HG03064 (cell line): ENCODE data around the gene C1QTNF12.

ENCODE experiments used
- ATAC-seq: cut with Tn5 transposase; IDR thresholded peaks from one replicate; pipeline ENCODE4 v1.9.1; 2021; ENCODE audit warnings: low read depth; ENCODE audit not compliant: unreplicated experiment

Gene C1QTNF12

DNA sequence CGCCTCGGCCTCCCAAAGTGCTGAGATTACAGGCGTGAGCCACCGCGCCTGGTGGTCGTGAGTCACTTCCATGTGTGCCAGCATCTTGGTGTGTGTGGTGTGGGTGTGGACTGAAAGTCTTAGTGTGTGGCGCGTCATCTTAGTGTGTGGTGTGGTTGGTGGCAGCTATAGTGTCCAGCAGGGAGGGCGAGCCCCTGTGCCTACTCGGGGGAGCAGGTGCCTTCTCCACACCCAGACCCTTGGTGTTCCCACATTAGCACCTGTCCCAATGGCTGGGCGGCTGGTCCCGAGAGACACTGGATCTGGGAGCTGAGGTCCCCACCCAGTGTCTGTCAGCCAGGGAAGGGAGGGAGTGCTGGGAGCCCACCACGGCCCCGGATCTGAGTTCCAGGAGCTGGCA is 36.5 kb upstream of the C1QTNF12 start:
- no peak for ATAC-seq

DNA sequence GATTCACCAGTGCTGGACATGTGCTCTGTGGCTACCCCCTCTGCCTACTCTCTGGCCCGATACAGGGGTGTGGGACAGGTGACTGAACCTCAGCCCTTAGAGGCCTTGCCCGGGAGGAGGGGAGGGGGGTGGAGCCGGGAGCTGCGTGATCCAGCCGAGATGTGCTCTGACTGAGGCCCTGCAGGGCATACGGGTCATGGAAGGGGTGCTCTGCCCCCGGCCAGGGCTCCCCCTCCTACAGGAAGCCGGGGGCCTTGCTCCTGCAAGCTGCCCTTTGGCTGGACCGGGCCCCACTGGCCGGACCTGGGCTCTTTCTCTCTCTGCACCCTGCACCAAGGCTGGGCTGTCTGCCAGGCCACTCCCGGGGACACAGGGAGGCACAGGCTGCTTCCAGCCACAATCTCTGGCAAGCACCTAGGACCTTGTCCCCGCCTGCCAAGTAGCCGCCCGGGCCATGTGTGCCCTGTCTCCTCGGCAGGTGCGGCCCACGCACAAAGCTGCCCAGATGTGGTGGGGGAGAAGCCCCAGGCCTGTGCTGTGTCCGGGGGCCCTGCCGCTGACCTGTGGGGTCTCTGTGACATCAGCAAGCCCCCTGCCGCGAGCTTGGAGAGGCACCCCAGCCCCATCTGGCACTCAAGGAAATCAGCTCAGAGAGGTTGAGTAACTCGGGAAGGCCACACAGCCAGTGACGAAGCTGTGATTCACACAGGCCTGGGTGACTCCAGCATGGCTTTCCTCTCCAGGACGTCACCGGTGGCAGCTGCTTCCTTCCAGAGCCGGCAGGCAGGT is 35.2 kb upstream of the C1QTNF12 start:
- ATAC-seq, result no peak

DNA sequence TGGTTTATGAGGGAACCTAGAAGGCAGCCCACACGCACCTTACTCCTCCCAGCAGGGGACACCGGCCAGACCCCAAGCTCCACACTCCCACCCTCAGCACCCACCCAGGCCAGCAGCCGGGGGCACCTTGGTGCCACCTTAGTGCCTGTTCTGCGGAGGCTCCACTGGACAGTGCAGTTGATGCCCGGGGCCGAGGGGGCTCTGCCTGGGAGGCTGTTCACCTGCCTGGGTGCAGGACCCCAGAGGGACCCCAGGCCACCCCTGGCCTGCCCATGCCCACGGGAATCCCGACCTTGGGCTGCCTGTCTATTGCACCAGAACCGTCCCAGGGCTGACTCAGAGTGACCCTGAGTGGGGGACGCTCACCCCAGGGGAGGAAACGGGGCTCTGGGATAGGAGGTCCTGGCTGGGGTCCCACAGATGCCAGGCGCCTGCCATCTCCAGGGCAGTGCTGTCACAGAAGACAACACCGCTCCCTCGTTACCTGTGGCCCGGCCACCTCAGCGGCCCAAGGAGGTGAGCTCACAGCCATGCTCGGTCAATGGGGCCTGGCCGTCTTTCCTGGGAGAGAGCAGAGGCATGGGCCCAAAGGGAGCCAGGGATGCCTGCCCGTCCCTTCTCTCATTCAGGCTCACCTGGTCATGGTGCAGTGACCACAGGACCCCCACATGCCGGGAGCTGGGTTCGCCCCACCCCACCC is 34.4 kb upstream of the C1QTNF12 start:
- no peak for ATAC-seq

DNA sequence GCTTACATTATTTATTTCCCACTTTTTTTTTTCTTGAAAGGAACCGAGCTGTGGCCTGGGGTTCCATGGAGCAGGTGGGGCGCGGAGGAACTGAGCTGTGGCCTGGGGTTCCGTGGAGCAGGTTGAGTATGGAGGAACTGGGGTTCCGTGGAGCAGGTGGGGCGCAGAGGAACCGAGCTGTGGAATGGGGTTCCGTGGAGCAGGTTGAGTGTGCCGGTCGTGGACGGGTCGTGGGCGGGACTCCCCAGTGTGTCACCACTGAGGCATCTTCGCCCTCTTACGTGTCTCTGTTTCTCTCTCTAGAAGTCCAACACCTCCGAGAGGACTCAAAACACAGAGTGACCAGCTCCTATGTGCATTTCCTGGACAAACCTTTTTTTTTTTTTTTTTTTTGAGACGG is 32.5 kb upstream of the C1QTNF12 start:
- no peak for ATAC-seq

DNA sequence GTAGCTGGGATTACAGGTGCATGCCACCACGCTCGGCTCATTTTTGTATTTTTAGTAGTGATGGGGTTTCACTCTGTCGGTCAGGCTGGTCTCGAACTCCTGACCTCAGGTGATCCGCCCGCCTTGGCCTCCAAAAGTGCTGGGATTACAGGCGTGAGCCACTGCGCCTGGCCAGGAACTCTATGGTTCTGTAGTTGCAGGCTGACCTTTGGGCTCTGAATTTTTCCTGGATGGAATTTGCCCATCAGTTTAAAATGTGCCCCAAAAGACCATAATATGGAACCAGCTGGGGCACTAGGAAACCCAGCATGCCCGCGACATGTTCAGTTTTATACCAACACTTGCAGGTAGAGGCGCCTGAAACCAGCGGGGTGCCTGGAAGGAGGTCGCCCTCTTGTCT is 32.1 kb upstream of the C1QTNF12 start:
- no peak for ATAC-seq

DNA sequence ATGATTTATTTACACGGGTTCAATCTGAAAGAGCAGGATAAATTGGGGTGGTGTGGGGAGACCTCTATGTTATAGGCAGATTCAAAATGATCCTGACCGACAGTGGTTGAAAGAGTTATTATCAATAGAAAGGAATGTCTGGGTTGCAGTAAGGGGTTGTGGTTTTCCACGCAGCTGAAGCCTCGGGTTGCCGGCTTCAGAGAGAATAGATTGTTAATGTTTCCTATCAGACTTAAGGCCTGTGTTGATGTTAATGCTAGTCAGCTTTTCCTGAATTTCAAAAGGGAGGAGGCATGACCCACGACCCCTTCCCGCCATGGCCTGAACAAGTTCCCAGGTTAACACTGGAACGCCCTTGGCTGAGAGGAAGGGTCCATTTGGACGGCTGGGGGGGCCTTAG is 29.3 kb upstream of the C1QTNF12 start:
- no peak for ATAC-seq

DNA sequence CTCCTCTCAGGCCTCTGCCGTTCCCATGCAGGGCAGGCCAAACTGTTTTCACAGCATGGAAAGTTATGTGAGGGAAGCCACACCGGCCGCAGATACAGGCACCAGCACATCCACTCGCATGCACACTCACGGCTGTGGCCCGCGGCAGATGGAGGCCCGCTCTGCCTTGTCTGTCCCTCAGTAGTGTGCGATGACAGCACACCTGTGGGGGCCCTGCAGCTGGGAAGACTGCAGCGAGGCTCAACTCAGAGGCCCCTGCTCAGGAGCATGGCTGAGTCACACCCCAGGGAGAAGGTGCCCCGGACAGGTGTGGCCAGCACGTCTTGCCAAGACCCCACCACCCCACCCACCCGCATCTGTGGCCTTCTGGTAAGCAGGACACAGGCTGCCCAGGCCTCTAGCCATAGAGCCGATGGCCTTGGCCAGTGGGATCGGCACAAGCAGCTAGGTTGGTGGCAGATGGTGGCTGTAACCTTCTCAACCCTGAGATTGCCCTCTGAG is 28.5 kb upstream of the C1QTNF12 start:
- ATAC-seq, result no peak

DNA sequence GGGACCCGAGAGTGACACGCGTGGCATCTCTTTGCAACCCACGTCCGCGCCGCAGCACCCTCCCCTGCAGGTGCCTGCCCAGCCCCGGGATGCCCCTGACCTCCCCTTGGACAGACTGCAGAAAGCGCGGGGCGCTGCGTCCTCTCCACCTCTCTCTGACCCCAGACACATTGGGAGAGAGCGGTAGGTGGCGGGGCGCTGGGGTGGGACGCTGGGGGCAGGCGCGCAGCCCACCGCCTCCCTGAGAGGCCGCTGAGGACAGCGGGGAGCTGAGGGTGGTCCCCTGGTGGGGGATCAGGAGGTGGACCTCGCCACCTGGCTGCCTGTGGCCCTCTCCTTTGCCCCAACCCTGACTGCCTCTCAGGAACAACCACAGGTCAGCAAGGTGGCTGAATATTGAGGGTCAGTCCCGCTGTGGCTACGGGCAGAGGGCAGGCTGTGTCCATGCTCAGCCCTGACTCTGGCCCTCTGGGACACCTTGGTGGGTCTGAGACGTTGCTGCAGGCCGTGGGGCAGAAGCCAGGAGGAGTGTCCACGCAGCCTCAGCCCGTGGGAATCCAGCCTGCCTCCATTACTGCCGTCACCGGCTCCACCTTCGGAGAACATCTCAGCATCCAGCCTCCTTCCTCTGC is 27.9 kb upstream of the C1QTNF12 start:
- no peak for ATAC-seq

DNA sequence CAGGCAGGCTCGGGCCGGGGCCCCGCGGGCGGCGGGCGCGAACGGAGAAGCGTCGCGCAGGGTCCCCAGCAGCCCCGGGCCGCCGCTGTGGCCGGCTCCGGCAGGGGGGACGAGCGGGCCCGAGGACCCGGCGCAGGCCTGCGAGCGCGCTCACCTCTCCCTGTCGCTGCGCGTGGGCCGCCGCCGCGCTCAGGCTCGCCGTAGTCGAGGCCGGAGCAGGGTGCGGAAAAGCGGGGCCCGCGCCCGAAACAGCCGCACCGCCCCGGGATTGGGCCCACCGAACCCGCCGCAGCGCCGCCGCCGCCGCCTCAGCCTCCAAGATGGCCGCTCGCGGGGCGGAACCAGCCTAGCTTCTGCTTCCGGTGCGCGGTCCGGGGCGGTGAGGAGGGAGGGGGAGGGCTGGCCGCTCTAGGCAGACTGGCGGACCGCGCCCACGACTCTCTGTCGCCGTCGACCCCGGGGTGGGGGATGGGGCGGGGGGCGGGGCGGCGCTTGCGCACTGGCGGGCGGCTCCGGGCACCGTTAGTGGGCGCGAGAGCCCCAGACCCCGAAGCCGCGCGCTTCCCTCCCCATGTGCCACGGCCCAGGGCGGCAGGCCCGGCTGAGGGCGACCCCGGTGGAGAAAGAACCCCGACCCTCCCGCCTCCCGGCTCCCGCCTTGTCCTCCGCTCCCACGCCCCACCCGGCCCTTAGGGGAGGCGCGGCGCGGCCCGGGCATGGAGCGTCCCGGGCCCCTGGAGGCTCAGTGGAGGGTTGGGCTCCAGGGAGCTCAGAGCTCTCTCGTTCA is 27.2 kb upstream of the C1QTNF12 start, which contains the start of gene UBE2J2:
TSS of gene UBE2J2 (minus strand) at position 343 of the 787 bp plus-strand sequence. CDS start 5,862 bp downstream, outside the sequence.
- peak; percentile 85 for ATAC-seq

DNA sequence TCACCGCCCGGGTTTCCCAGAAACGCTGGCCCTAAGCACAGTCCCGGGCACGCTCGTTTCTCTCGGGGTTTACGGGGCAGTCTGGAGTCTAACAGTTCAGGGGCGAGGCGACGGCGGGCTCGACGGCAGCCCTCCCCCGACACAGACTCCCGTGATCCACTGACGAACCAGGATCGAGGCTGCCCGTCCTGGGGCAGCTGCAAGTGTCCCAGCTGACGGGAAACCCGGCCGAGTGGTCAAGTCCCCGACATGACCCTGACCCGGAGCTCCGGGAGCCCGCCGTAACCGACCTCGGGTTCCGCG is 26.6 kb upstream of the C1QTNF12 start:
- peak; percentile 13 for ATAC-seq

DNA sequence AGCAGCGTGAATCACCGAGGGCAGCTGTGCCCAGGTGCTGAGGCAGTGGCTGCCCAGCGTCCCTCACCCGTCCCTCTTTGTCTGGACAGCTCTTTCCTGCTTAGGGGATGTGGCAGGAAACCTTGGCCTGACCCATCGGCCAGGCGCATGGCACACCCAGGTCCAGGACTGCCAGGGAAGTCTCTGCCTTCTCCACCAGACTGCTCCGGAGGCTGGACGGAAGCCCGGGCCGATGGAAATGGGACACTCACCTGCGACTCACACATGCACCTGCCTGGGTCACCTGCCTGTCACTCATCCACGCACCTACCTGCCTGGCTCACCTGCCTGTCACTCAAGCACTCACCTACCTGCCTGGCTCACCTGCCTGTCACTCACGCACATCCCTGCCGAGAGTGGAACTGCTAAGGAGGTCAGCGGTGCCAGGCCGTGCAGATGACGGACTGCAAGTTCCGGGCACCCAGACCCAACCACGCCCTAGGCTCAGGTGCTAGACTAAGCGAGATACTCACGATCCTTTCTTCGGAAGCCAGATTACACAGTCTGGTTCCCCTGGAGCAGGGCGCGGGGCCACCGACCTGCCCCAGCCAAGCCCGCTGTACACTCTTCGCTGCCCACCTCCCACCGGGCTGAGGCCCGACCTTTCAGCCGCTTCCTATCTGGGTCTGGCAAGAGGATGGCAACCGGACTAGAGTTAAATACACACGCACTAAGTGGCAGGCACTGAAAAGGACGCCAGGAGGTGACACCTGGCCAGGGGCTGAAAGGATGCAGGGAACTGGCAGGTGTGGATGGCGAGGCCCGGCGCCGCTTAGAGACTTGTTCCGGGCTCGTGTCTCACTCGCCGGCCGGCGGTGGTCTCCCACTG is 26.1 kb upstream of the C1QTNF12 start:
- ATAC-seq, result no peak

DNA sequence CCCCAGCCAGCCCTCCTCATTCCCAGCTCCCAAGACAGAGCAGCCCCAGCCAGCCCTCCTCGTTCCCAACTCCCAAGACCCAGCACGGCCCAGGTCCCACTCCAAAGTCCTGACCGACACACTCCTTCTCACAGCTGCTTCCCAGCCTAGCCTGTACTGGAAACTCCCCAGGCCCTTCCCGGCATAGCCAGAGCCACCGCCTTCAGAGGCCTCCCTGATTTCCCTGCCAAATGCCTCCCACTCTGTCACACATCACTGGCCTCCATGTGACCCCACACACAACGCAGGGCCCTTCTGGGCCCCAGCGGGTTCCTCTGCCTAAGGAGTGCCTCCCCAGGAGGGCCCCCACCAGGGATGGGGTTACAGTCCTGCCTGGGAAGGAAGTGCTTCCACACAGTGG is 24.3 kb upstream of the C1QTNF12 start:
- no peak for ATAC-seq

DNA sequence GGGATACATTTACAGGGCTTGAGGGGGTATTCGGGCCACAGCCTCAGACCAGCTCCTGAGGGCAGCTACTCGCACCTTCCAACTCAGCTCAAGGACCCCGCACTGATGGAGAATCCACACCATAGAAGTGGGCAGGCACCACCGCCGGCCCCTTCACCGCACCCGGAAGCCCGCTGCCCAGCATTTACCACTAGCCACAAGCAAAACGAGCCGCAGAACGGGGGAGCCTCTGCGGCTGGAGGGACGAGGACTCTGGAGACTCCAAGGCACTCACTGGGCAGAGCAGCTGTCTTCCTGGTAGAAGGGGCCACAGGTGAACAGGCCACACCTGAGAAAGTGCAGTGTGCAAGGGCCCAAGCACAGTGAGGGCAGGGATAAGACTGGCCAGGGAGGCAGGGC is 21.8 kb upstream of the C1QTNF12 start:
- ATAC-seq, result no peak

DNA sequence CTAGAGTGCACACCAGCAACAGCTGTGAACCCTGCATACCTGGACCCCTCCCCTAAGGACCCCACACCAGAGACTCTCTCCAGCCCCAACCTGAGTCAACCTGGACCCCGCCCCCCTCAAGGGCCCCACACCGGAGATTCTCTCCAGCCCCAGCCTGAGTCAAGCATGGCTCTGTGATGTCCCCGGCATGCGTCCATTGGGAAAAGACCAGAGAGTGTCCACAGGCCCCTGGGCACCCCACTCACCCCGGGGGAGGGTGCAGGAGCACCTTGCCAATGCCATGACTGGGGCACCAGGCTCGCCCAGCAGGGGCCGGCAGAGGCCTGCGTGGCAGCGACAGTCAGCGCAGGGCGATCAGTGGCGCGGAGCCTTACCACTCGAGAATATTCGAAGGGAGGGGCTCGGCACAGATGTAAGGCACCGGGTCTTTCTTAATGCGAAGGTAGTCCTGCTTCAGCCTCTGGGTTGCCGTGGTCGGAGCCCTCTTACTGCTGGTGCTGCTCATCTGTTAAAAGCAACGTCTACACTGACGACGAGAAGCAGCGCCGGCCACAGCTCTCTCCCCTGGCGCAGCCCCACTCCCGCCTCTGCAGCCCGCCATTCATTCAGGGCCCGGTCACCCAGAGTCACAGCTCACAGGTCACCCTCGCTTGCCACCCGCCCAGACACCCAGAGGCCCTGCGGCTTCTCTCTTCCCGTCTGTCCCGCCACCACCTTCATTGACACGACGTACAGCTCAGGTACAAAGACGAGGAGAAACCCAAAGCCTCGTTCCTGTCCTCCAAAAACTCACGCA is 21.2 kb upstream of the C1QTNF12 start:
- no peak for ATAC-seq

DNA sequence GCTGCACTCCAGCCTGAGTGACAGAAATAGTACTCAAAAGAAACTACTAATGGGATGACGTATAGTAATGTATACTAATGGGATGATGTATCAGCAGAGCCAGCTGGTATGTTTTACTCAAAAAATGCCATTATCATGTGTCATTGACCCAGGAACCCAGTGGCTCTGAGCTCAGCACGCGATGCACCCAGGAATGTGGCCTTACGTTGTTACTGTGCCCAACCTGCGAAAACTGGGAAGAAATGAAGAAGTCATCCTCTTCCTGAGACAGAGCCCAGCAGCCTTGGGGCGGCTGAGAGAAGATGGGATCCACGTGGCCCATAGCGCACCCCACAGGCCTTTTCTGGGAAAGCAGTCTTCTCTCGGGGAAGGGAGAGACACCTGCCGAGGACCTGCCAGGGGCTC is 18.3 kb upstream of the C1QTNF12 start:
- no peak for ATAC-seq

DNA sequence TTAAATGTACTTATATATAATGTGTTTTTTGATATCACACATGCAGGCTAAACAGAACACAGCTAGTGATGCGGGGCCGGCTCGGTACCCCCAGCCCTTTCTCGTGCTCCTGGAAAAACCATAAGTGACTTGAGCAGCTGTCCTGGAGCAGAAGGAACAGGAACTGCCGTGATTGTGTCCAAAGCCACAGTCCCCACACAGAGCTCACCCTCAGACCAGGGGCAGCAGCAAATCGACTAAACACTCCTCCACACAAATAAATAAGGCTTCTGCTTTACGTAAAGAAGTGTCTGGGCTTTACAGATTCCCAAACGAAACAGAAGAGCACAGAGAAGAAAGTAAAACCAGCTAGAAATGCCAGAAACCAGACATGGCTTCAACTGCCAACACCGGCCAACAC is 17.5 kb upstream of the C1QTNF12 start:
- no peak for ATAC-seq

DNA sequence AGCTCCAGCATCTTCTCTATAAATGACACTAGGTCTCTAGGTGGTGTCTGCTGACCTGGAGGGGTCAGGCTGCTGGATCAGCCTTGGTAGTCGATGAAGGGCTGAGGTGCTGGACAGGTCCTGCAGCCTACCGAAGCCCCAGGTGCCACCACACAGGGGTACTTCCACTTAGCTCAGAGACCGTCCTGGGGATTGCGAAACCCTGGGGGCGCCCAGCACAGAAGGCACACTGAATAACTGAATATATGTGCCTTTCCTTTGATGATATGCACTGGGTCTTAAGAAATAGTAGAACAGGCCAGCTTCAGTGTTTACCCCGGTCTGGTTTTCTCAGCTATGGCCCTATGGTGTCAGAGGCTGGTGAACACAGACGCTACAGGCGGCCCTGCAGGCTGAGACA is 16.2 kb upstream of the C1QTNF12 start:
- ATAC-seq, result no peak

DNA sequence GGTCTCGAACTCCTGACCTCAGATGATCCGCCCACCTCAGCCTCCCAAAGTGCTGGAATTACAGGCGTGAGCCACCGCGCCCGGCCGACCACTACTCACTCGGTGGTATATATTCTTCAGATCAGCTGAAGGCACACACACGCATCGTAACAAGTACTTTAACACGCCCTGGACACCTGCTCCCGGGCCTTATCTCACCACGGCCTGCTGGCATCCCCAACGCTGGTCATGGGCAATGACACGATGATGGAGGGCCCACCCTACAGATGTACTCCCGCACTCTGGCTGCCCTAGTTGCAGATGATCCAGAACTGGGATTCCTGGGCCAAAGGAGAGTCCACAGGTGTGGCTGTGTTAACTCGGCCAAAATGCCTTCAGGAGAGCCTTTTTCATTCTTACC is 15.5 kb upstream of the C1QTNF12 start:
- ATAC-seq, result no peak
